Measurements from ENCODE around the gene RPL13A. TPM values are rescaled to one million over a fixed set of nuclear protein-coding genes. Genes with fewer than 3 reads are reported as not detected.
A peak's percentile ranks its signal among the peaks of the same experiment; 100 is the strongest.

RPL13A gene
- total and polyA plus RNA-seq, 2 of the 4 experiments (the other 2 are of a cell fraction), result 1,477 to 2,069 TPM

GRCh38 chr19:49528211-49528771 is 40.9 kb downstream of the RPL13A start:
- Histone ChIP-seq H3K4me3 (ENCODE audit: insufficient read depth, low read depth, low read length) (peak overlapping the region; percentile 60), H4K91ac (ENCODE audit: insufficient read depth, low read depth, low read length) (peak overlapping the region; percentile 15; the same call in 1 of the 2 replicates), H3K56ac (ENCODE audit: extremely low read depth, insufficient read depth, low read length) (peak overlapping the region; percentile 18; the same call in 1 of the 2 replicates), H2BK15ac (ENCODE audit: low read depth, low read length) (no peak overlapping the region), H2AK5ac (ENCODE audit: low read depth, low read length) (peak overlapping the region; percentile 79), H2BK120ac (ENCODE audit: low read depth, low read length) (no peak overlapping the region), H3K9me1 (ENCODE audit: insufficient read depth, low read length) (peaks cover 11% of the 10 kb centered on the region; the same call in 1 of the 2 replicates), H3K79me1 (ENCODE audit: low read depth in 1 of 2, low read length in 2 of 2) (peaks cover 10 to 33% of the 10 kb centered on the region in 2 experiments), H3K4me1 (ENCODE audit: control insufficient read depth, insufficient read depth, low read length) (peaks cover 6% of the 10 kb centered on the region), H3K27me3 (ENCODE audit: control insufficient read depth, insufficient read depth, low read length) (no peaks in the 10 kb centered on the region), H3K18ac (ENCODE audit: low read depth, low read length) (no peak overlapping the region), H3K27ac (ENCODE audit: insufficient read depth, low read length) (peak overlapping the region; percentile 13; the same call in 1 of the 2 replicates), H4K8ac (ENCODE audit: low read depth in 2 of 2, low read length in 2 of 2) (peak overlapping the region; percentile 32 to 77), H3K4ac (ENCODE audit: low read depth, low read length) (peak overlapping the region; percentile 77), H3K9me3 (ENCODE audit: control insufficient read depth, insufficient read depth, low read length) (no peaks in the 10 kb centered on the region), H2AFZ (replicated peaks; ENCODE audit: low read length, poor library complexity) (peak overlapping the region; percentile 94), H2BK20ac (ENCODE audit: low read depth, low read length) (no peak overlapping the region), H3K14ac (replicated peaks; ENCODE audit: low read depth, low read length) (peak overlapping the region; percentile 78), H4K20me1 (ENCODE audit: insufficient read depth, low read length) (no peaks in the 10 kb centered on the region; the same call in 1 of the 2 replicates), H3K23ac (ENCODE audit: low read depth, low read length) (no peak overlapping the region), H3K9ac (ENCODE audit: low read depth, low read length) (peak overlapping the region; percentile 56), H2AK9ac (replicated peaks; ENCODE audit: low read depth, low read length, poor library complexity) (peak overlapping the region; percentile 83), H4K5ac (ENCODE audit: low read depth, low read length) (peak overlapping the region; percentile 14; the same call in 1 of the 2 replicates), H2BK5ac (ENCODE audit: low read depth, low read length, poor library complexity, severe bottlenecking) (no peak overlapping the region), H3K36me3 (ENCODE audit: control insufficient read depth, insufficient read depth, low read length) (peaks cover 15% of the 10 kb centered on the region), H3K4me2 (ENCODE audit: low read depth, low read length) (peak overlapping the region; percentile 65)
- dilution Hi-C loops (cut with HindIII; ENCODE audit: low sequenced_read_pairs, unreplicated experiment), result no loop called here
- DNase-seq, result peak; percentile 30
- 54% methylated on average over 10 of the region's 25 CpGs; no CpG with 5 or more reads in 1 of the 2 experiments for WGBS, 2 experiments (ENCODE audit: extremely low coverage in 2 of 2, insufficient read length in 1 of 2)
- in situ Hi-C loops (cut with MboI; ENCODE audit: low sequenced_read_pairs), result no loop called here
- ATAC-seq (ENCODE audit: low read depth), result no peak
- BruUV-seq (replicated peaks), result TSS peak; percentile 15
- no peak for TF ChIP-seq SMC3 (IDR thresholded peaks at IDR 0.05; ENCODE audit: low read depth, low read length)
- TF ChIP-seq CHD1 (IDR thresholded peaks at IDR 0.05; ENCODE audit: low read depth, low read length), result no peak
- TF ChIP-seq MAFK (IDR thresholded peaks at IDR 0.05; ENCODE audit: low read depth, low read length), result no peak
- TF ChIP-seq FOS (IDR thresholded peaks at IDR 0.05; ENCODE audit: low read depth, low read length), result no peak
- TF ChIP-seq USF2 (IDR thresholded peaks at IDR 0.05; ENCODE audit: low read depth, low read length), result no peak
- no peak for TF ChIP-seq RCOR1 (IDR thresholded peaks at IDR 0.05; ENCODE audit: insufficient replicate concordance, low read length)
- no peak for TF ChIP-seq RFX5 (IDR thresholded peaks at IDR 0.05; ENCODE audit: low read depth, low read length)
- TF ChIP-seq ELK1 (IDR thresholded peaks at IDR 0.05; ENCODE audit: borderline replicate concordance, low read depth, low read length), result no peak
- no peak for TF ChIP-seq MXI1 (IDR thresholded peaks at IDR 0.05; ENCODE audit: borderline replicate concordance, low read depth, low read length)
- intact Hi-C loops (cut with micrococcal nuclease), result no loop called here
- ChIA-PET CTCF (interaction anchor here (0.8 kb wide), 1 partner anchor 137 kb away, joined by 3 read pairs; no protein-coding TSS in a partner anchor), POLR2A (ENCODE audit: unreplicated experiment) (interaction anchor here (0.5 to 1.0 kb wide), 3 partner anchors 9 to 32 kb away, joined by 3 to 5 read pairs (median 5); partner anchors contain the start of gene RPS11)
